SK-N-DZ (cell line): ENCODE data around the gene IQCE.

ENCODE experiments used
- DNase-seq: peaks from one replicate; pipeline ENCODE4 v3.0.0-alpha.2; 2015; ENCODE audit warnings: low spot score

Gene IQCE

GRCh38 chr7:2632733-2633537 is 74.2 kb downstream of the IQCE start:
- DNase-seq = no peak

- no peak for DNase-seq
Observed at GRCh38 chr7:2633538-2634266, 74.9 kb downstream of the IQCE start.

GRCh38 chr7:2634267-2635145 is 75.7 kb downstream of the IQCE start:
- no peak for DNase-seq

GRCh38 chr7:2635148-2635668 is 76.4 kb downstream of the IQCE start:
- no peak for DNase-seq

GRCh38 chr7:2635810-2636701 is 77.3 kb downstream of the IQCE start:
- DNase-seq = no peak

- DNase-seq = no peak
Observed at GRCh38 chr7:2637066-2637471, 78.3 kb downstream of the IQCE start.

GRCh38 chr7:2637505-2638223 is 78.9 kb downstream of the IQCE start:
- no peak for DNase-seq

GRCh38 chr7:2638224-2638991 is 79.6 kb downstream of the IQCE start:
- DNase-seq = no peak

GRCh38 chr7:2639181-2639681 is 80.5 kb downstream of the IQCE start:
- DNase-seq = no peak

GRCh38 chr7:2639695-2640481 is 81.1 kb downstream of the IQCE start:
- DNase-seq = no peak

GRCh38 chr7:2640482-2640830 is 81.7 kb downstream of the IQCE start:
- DNase-seq = no peak

GRCh38 chr7:2640846-2641316 is 82.1 kb downstream of the IQCE start:
- no peak for DNase-seq

- DNase-seq = no peak
Observed at GRCh38 chr7:2641406-2642393, 82.9 kb downstream of the IQCE start.

GRCh38 chr7:2643386-2644219 is 84.8 kb downstream of the IQCE start:
- no peak for DNase-seq

- no peak for DNase-seq
Observed at GRCh38 chr7:2644220-2644561, 85.4 kb downstream of the IQCE start.
